ENCODE measurements around the gene CGNL1.

DNA sequence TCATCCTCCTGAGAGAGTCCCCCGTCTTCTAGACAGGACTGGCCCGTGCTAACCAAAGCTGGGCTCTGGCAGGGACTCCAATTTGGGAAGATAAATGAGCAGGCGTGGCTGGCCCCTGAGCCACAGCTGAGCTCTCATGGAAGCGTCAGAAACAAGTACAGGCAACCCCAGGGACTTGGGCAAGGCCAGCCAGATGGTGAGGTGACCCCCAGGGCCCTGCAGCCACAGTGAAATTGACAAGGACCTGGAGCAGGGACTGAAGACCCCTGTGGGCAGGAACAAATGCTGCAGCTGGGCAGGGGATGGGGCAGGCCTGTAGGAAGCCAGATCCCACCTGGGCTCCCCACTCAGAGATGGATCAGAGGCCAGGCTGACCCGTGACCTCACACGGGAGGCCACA lies 32.8 kb upstream of the CGNL1 start:
- TF ChIP-seq, protein P1, sequence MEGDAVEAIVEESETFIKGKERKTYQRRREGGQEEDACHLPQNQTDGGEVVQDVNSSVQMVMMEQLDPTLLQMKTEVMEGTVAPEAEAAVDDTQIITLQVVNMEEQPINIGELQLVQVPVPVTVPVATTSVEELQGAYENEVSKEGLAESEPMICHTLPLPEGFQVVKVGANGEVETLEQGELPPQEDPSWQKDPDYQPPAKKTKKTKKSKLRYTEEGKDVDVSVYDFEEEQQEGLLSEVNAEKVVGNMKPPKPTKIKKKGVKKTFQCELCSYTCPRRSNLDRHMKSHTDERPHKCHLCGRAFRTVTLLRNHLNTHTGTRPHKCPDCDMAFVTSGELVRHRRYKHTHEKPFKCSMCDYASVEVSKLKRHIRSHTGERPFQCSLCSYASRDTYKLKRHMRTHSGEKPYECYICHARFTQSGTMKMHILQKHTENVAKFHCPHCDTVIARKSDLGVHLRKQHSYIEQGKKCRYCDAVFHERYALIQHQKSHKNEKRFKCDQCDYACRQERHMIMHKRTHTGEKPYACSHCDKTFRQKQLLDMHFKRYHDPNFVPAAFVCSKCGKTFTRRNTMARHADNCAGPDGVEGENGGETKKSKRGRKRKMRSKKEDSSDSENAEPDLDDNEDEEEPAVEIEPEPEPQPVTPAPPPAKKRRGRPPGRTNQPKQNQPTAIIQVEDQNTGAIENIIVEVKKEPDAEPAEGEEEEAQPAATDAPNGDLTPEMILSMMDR (tag by site-specific recombination; IDR thresholded peaks at IDR 0.05), result no peak
- TF ChIP-seq ZNF558 (tag by site-specific recombination; IDR thresholded peaks at IDR 0.05), result no peak
- TF ChIP-seq ZNF555 (tag by site-specific recombination; conservative IDR thresholded peaks at IDR 0.05), result no peak
- no peak for TF ChIP-seq ZBTB7A (tag by site-specific recombination; IDR thresholded peaks at IDR 0.05; ENCODE audit: low read depth)
- TF ChIP-seq ZNF19 (tag by site-specific recombination; IDR thresholded peaks at IDR 0.05; ENCODE audit: low read depth), result no peak
- TF ChIP-seq HOXA7 (CRISPR knock-in tag; IDR thresholded peaks at IDR 0.05; ENCODE audit: borderline replicate concordance), result no peak
- TF ChIP-seq ZNF76 (tag by site-specific recombination; IDR thresholded peaks at IDR 0.05; ENCODE audit: borderline replicate concordance, low read depth), result no peak
- TF ChIP-seq ZNF146 (tag by site-specific recombination; IDR thresholded peaks at IDR 0.05), result no peak
- TF ChIP-seq, protein P2, sequence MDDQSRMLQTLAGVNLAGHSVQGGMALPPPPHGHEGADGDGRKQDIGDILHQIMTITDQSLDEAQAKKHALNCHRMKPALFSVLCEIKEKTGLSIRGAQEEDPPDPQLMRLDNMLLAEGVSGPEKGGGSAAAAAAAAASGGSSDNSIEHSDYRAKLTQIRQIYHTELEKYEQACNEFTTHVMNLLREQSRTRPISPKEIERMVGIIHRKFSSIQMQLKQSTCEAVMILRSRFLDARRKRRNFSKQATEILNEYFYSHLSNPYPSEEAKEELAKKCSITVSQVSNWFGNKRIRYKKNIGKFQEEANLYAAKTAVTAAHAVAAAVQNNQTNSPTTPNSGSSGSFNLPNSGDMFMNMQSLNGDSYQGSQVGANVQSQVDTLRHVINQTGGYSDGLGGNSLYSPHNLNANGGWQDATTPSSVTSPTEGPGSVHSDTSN (CRISPR knock-in tag; IDR thresholded peaks at IDR 0.05), result no peak
- TF ChIP-seq, protein P3, sequence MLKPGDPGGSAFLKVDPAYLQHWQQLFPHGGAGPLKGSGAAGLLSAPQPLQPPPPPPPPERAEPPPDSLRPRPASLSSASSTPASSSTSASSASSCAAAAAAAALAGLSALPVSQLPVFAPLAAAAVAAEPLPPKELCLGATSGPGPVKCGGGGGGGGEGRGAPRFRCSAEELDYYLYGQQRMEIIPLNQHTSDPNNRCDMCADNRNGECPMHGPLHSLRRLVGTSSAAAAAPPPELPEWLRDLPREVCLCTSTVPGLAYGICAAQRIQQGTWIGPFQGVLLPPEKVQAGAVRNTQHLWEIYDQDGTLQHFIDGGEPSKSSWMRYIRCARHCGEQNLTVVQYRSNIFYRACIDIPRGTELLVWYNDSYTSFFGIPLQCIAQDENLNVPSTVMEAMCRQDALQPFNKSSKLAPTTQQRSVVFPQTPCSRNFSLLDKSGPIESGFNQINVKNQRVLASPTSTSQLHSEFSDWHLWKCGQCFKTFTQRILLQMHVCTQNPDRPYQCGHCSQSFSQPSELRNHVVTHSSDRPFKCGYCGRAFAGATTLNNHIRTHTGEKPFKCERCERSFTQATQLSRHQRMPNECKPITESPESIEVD (tag by site-specific recombination; IDR thresholded peaks at IDR 0.05), result no peak
- TF ChIP-seq ZSCAN18 (tag by site-specific recombination; IDR thresholded peaks at IDR 0.05), result no peak
- no peak for TF ChIP-seq ZNF174 (tag by site-specific recombination; IDR thresholded peaks at IDR 0.05)
